22Rv1 (cell line): ENCODE measurements around the gene PLAAT4.

Experiments used
- ZFX ChIP-seq: fragments of 450-650 bp; IDR thresholded peaks from 2 replicates; pipeline ENCODE4 v1.6.1; 2017; ENCODE audit warnings: antibody characterized with exemption, borderline replicate concordance
- TF ChIP-seq, protein P1 (sequence below): fragments of 450-650 bp; IDR thresholded peaks from 2 replicates; pipeline ENCODE4 v1.5.1; 2017; ENCODE audit warnings: mild to moderate bottlenecking

DNA sequence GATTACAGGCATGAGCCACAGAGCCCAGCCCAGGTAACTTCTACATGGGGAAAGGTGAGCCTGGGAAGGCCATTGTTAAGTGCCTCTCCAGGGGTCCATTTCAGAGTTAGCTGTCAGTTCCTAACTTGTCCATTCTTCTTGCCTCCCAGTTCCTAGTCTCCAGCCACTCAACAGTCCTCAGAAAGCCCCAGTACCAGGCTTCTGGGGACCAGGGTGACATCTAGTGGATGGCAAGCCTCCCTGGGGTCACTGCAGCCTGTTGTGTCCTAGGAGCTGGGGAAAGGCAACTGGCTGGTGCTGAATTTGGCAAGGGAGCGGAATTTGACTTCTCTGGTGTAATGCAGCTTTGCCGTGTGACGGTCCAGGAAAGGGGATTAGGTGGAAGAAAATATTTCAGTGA lies 28.6 kb upstream of the PLAAT4 start:
- TF ChIP-seq, protein P1, sequence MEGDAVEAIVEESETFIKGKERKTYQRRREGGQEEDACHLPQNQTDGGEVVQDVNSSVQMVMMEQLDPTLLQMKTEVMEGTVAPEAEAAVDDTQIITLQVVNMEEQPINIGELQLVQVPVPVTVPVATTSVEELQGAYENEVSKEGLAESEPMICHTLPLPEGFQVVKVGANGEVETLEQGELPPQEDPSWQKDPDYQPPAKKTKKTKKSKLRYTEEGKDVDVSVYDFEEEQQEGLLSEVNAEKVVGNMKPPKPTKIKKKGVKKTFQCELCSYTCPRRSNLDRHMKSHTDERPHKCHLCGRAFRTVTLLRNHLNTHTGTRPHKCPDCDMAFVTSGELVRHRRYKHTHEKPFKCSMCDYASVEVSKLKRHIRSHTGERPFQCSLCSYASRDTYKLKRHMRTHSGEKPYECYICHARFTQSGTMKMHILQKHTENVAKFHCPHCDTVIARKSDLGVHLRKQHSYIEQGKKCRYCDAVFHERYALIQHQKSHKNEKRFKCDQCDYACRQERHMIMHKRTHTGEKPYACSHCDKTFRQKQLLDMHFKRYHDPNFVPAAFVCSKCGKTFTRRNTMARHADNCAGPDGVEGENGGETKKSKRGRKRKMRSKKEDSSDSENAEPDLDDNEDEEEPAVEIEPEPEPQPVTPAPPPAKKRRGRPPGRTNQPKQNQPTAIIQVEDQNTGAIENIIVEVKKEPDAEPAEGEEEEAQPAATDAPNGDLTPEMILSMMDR, result no peak
- TF ChIP-seq ZFX, result no peak
